GM23338 (cell line): ENCODE measurements around the gene CEP95. TPM values are rescaled to one million over a fixed set of nuclear protein-coding genes. Genes with fewer than 3 reads are reported as not detected.

ENCODE experiments used
- ATAC-seq: fragments of 200-7000 bp; cut with Tn5 transposase; 3 replicates; pipeline ENCODE4 v1.9.1; 2020
- DNase-seq: peaks from one replicate; pipeline ENCODE4 v3.0.0-alpha.2; 2015; ENCODE audit warnings: low spot score
- H2AFZ ChIP-seq: fragments of 200-600 bp; sonication (generic); 2 replicates; pipeline ENCODE4 v1.8.0; 2016; ENCODE audit warnings: antibody characterized with exemption, mild to moderate bottlenecking, moderate library complexity
- H3F3A ChIP-seq: fragments of 200-600 bp; sonication (generic); replicated peaks from 2 replicates; pipeline ENCODE4 v1.8.0; 2017; ENCODE audit warnings: antibody characterized with exemption, mixed run types, low read depth
- H3K27ac ChIP-seq: fragments of 200-600 bp; sonication (generic); 2 replicates; pipeline ENCODE4 v1.6.1; 2016; ENCODE audit warnings: low read depth
- H3K27me3 ChIP-seq: fragments of 200-600 bp; sonication (generic); 2 replicates; pipeline ENCODE4 v1.8.0; 2016; ENCODE audit warnings: mild to moderate bottlenecking, mixed run types, moderate library complexity; ENCODE audit not compliant: insufficient read depth
- H3K36me3 ChIP-seq: fragments of 200-600 bp; sonication (generic); 2 replicates; pipeline ENCODE4 v1.8.0; 2016; ENCODE audit warnings: mild to moderate bottlenecking; ENCODE audit not compliant: insufficient read depth
- H3K4me1 ChIP-seq: fragments of 200-600 bp; sonication (generic); 2 replicates; pipeline ENCODE4 v1.8.0; 2016; ENCODE audit warnings: mild to moderate bottlenecking, moderate library complexity; ENCODE audit not compliant: insufficient read depth
- H3K4me2 ChIP-seq: fragments of 200-600 bp; sonication (generic); 2 replicates; pipeline ENCODE4 v1.7.1; 2017; ENCODE audit warnings: mixed run types
- H3K4me3 ChIP-seq: fragments of 200-600 bp; sonication (generic); 2 replicates; pipeline ENCODE4 v1.6.1; 2016; ENCODE audit warnings: mixed run types
- H3K79me2 ChIP-seq: fragments of 200-600 bp; sonication (generic); replicated peaks from 2 replicates; pipeline ENCODE4 v1.8.0; 2017; ENCODE audit warnings: mild to moderate bottlenecking; ENCODE audit not compliant: insufficient read depth
- H3K9me2 ChIP-seq: fragments of 200-600 bp; sonication (generic); 2 replicates; pipeline ENCODE4 v1.8.0; 2017; ENCODE audit not compliant: insufficient read depth
- H4K20me1 ChIP-seq: fragments of 200-600 bp; sonication (generic); replicated peaks from 2 replicates; pipeline ENCODE4 v1.8.0; 2017; ENCODE audit warnings: mild to moderate bottlenecking; ENCODE audit not compliant: insufficient read depth
- H3K27ac Mint-ChIP-seq: 2 replicates; pipeline ENCODE4 v1.8.0; 2020; ENCODE audit warnings: inconsistent platforms, mild to moderate bottlenecking, moderate library complexity, mixed read lengths
- H3K27me3 Mint-ChIP-seq: 3 replicates; pipeline ENCODE4 v1.8.0; 2022; ENCODE audit warnings: low read depth, mild to moderate bottlenecking, moderate library complexity, mixed read lengths, inconsistent platforms; ENCODE audit not compliant: insufficient read depth, poor library complexity
- H3K36me3 Mint-ChIP-seq: 3 replicates; pipeline ENCODE4 v1.8.0; 2021; ENCODE audit warnings: low read depth, mild to moderate bottlenecking, inconsistent platforms, moderate library complexity, mixed read lengths
- H3K4me1 Mint-ChIP-seq: 3 replicates; pipeline ENCODE4 v1.8.0; 2020; ENCODE audit warnings: mild to moderate bottlenecking, inconsistent platforms, mixed read lengths
- H3K4me3 Mint-ChIP-seq: 3 replicates; pipeline ENCODE4 v1.8.0; 2021; ENCODE audit warnings: moderate library complexity, mild to moderate bottlenecking, inconsistent platforms, mixed read lengths
- H3K9me3 Mint-ChIP-seq: 3 replicates; pipeline ENCODE4 v1.8.0; 2020; ENCODE audit warnings: moderate library complexity, mild to moderate bottlenecking, inconsistent platforms, mixed read lengths
- CREB1 ChIP-seq: fragments of 250-450 bp; sonication (Bioruptor Pico); IDR thresholded peaks from 2 replicates; pipeline ENCODE4 v1.5.0; 2020; ENCODE audit warnings: low read depth, mild to moderate bottlenecking, moderate library complexity
- EZH2phosphoT487 ChIP-seq: fragments of 200-600 bp; sonication (generic); IDR thresholded peaks from one replicate; pipeline ENCODE4 v1.8.1; 2018; ENCODE audit warnings: antibody characterized with exemption; ENCODE audit not compliant: unreplicated experiment
- JUNB ChIP-seq: IDR thresholded peaks from one replicate; pipeline ENCODE4 v1.6.1; 2016; ENCODE audit warnings: antibody characterized with exemption; ENCODE audit not compliant: unreplicated experiment
- NANOG ChIP-seq: IDR thresholded peaks from 2 replicates; pipeline ENCODE4 v1.6.1; 2016; ENCODE audit warnings: antibody characterized with exemption, borderline replicate concordance
- POLR2AphosphoS5 ChIP-seq: IDR thresholded peaks from 2 replicates; pipeline ENCODE4 v1.6.1; 2016; ENCODE audit warnings: antibody characterized with exemption, low read depth
- STAT1 ChIP-seq: IDR thresholded peaks from one replicate; pipeline ENCODE4 v1.6.1; 2016; ENCODE audit warnings: antibody characterized with exemption; ENCODE audit not compliant: unreplicated experiment
- ZNF114 ChIP-seq: fragments of 250-450 bp; sonication (Bioruptor Pico); IDR thresholded peaks from 2 replicates; pipeline ENCODE4 v1.5.0; 2020; ENCODE audit warnings: mild to moderate bottlenecking, moderate library complexity
- ZNF331 ChIP-seq: fragments of 250-450 bp; sonication (Bioruptor Pico); IDR thresholded peaks from 2 replicates; pipeline ENCODE4 v1.5.0; 2020; ENCODE audit warnings: low read depth, mild to moderate bottlenecking, moderate library complexity
- polyA plus RNA-seq: library from polyadenylated mRNA; unstranded; fragments of >200 nt; fragmentation: Nextera tagmentation; extraction: Ambion mirVana; gene quantifications from 2 replicates; pipeline ENCODE4 v1.2.1, GENCODE V29; 2016
- total RNA-seq: library from RNA; depleted of rRNA; stranded (reverse); fragments of >200 nt; shearing (Covaris generic); gene quantifications from 2 replicates; pipeline ENCODE4 v1.2.3, GENCODE V29; 2014
- TF ChIP-seq, protein P1 (sequence below), 2 experiments: fragments of 200-600 bp in 1 of 2; sonication (generic) in 1 of 2; conservative IDR thresholded peaks; 2 replicates each; pipeline versions ENCODE4 v1.5.1 to v1.6.1; 2016 to 2017; ENCODE audit warnings: antibody characterized with exemption in 2 of 2, low read depth in 2 of 2, mild to moderate bottlenecking in 2 of 2, moderate library complexity in 1 of 2
- TF ChIP-seq, protein P2 (sequence below): IDR thresholded peaks from one replicate; pipeline ENCODE4 v1.6.1; 2018; ENCODE audit warnings: antibody characterized with exemption; ENCODE audit not compliant: unreplicated experiment

The CEP95 gene
- total and polyA plus RNA-seq, 2 experiments from 2014 or later: 41.1 to 45.4 TPM

DNA sequence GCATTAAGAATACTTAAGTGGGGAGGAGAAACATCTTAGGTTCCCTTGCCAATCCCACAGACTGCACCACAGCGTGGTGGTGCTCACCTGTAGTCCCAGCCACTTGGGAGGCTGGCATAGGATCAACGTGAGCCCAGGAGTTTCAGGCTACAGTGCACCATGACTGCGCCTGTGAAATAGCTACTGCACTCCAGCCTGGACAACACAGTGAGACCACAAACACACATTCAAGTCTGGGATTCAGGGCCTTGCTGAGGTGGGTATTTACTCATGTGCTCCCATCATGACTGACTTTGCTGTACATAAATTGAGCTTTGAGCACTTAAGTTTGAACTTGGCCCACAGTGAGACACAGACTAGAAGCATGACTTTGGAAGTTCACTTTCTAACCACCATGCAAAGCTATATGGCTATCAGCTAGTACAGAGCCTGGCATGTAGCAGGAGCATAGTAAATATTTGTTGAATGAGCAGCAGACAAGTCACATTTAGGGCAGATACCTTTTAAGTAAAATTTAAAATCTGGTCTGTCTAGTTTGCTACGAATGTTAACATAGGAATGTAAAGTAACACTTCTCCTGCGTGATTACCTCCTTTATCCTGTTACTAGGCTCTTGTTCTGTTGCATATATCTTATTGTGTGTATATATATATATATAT lies 33.5 kb downstream of the CEP95 start (continued):
- TF ChIP-seq STAT1: no peak
- TF ChIP-seq, protein P1, sequence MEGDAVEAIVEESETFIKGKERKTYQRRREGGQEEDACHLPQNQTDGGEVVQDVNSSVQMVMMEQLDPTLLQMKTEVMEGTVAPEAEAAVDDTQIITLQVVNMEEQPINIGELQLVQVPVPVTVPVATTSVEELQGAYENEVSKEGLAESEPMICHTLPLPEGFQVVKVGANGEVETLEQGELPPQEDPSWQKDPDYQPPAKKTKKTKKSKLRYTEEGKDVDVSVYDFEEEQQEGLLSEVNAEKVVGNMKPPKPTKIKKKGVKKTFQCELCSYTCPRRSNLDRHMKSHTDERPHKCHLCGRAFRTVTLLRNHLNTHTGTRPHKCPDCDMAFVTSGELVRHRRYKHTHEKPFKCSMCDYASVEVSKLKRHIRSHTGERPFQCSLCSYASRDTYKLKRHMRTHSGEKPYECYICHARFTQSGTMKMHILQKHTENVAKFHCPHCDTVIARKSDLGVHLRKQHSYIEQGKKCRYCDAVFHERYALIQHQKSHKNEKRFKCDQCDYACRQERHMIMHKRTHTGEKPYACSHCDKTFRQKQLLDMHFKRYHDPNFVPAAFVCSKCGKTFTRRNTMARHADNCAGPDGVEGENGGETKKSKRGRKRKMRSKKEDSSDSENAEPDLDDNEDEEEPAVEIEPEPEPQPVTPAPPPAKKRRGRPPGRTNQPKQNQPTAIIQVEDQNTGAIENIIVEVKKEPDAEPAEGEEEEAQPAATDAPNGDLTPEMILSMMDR (conservative IDR thresholded peaks at IDR 0.05; ENCODE audit: low read depth in 2 of 2): no peak

DNA sequence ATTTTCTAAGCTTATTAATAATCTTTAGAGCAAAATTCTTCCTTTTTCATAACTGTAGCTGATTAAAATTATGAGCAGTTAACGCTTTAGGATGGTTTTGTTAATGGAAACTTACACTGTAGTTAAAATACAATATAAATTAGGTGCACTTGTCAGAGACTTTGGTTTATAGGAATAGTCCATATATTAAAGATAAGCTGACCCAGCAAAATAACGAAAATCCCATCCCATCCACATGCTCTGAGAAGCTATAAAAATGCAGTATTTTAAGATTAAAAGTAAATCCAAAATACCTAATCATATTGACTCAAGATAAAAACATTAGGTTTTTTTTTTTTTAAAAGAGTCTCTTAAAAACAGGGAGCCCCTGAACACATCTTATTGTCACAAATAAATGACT lies 38.0 kb downstream of the CEP95 start:
- H3K27me3 Mint-ChIP-seq: peaks cover 2% of the 10 kb centered on the region
- H3K9me2 ChIP-seq: no peaks in the 10 kb centered on the region
- peaks cover 4% of the 10 kb centered on the region for H3K36me3 ChIP-seq
- DNase-seq (no peak), ATAC-seq (no peak)
- H3K79me2 ChIP-seq: no peaks in the 10 kb centered on the region
- no peak overlapping the region for H3K4me2 ChIP-seq
- no peaks in the 10 kb centered on the region for H4K20me1 ChIP-seq
- H3F3A ChIP-seq: no peaks in the 10 kb centered on the region
- H3K4me1 Mint-ChIP-seq: peaks cover 26% of the 10 kb centered on the region
- H3K4me3 ChIP-seq: no peak overlapping the region
- H3K9me3 Mint-ChIP-seq: no peaks in the 10 kb centered on the region
- H3K27ac ChIP-seq: no peak overlapping the region
- no peaks in the 10 kb centered on the region for H3K27me3 ChIP-seq
- H3K4me3 Mint-ChIP-seq: no peak overlapping the region
- H2AFZ ChIP-seq: no peak overlapping the region
- H3K4me1 ChIP-seq: peaks cover 11% of the 10 kb centered on the region
- H3K36me3 Mint-ChIP-seq: peaks cover 12% of the 10 kb centered on the region; the same call in 2 of the 3 replicates
- no peak overlapping the region for H3K27ac Mint-ChIP-seq
- TF ChIP-seq POLR2AphosphoS5 (no peak), NANOG (no peak), JUNB (no peak), ZNF114 (no peak), CREB1 (CRISPR knock-in tag) (no peak), EZH2phosphoT487 (no peak), ZNF331 (CRISPR knock-in tag) (no peak)
- TF ChIP-seq, protein P2, sequence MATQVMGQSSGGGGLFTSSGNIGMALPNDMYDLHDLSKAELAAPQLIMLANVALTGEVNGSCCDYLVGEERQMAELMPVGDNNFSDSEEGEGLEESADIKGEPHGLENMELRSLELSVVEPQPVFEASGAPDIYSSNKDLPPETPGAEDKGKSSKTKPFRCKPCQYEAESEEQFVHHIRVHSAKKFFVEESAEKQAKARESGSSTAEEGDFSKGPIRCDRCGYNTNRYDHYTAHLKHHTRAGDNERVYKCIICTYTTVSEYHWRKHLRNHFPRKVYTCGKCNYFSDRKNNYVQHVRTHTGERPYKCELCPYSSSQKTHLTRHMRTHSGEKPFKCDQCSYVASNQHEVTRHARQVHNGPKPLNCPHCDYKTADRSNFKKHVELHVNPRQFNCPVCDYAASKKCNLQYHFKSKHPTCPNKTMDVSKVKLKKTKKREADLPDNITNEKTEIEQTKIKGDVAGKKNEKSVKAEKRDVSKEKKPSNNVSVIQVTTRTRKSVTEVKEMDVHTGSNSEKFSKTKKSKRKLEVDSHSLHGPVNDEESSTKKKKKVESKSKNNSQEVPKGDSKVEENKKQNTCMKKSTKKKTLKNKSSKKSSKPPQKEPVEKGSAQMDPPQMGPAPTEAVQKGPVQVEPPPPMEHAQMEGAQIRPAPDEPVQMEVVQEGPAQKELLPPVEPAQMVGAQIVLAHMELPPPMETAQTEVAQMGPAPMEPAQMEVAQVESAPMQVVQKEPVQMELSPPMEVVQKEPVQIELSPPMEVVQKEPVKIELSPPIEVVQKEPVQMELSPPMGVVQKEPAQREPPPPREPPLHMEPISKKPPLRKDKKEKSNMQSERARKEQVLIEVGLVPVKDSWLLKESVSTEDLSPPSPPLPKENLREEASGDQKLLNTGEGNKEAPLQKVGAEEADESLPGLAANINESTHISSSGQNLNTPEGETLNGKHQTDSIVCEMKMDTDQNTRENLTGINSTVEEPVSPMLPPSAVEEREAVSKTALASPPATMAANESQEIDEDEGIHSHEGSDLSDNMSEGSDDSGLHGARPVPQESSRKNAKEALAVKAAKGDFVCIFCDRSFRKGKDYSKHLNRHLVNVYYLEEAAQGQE: no peak
- TF ChIP-seq, protein P1 (conservative IDR thresholded peaks at IDR 0.05; ENCODE audit: low read depth in 2 of 2): no peak
